GM18511 (cell line): ENCODE measurements around the gene LGALS13.

Experiments
- ATAC-seq: cut with Tn5 transposase; IDR thresholded peaks from one replicate; pipeline ENCODE4 v1.9.1; 2021; ENCODE audit warnings: mild to moderate bottlenecking, moderate library complexity; ENCODE audit not compliant: unreplicated experiment

LGALS13 gene, protein sequence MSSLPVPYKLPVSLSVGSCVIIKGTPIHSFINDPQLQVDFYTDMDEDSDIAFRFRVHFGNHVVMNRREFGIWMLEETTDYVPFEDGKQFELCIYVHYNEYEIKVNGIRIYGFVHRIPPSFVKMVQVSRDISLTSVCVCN

GRCh38 chr19:39602224-39602623, at the start of gene LGALS13:
Gene LGALS13 (plus strand): TSS chr19:39602524. CDS start chr19:39602569, 45 bp downstream.
- no peak for ATAC-seq

DNA sequence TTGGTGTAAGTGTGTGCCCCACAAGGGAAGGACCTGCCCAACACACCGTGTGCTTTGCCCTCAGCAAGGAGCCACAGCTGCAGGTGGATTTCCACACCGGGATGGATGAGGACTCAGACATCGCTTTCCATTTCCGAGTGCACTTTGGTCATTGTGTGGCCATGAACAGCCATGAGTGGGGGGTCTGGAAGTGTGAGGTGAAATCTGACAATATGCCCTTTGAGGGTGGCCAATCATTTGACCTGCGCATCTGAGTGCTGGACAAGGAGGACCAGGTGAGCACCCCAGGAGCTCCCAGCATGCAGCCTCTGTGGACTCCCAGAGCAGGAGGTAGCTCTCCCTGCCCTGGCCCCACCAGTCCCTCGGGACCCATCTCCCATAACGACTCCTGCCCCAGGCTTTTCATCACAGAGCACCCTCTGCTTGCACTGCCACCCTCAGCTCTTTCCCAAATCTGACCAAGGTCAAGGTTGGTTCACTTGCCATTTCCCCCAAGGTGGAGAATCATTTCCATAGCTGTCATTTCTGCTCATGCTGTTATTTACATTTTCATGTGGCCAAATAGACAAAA, 49.2 kb upstream of the LGALS13 start:
- ATAC-seq, result no peak

DNA sequence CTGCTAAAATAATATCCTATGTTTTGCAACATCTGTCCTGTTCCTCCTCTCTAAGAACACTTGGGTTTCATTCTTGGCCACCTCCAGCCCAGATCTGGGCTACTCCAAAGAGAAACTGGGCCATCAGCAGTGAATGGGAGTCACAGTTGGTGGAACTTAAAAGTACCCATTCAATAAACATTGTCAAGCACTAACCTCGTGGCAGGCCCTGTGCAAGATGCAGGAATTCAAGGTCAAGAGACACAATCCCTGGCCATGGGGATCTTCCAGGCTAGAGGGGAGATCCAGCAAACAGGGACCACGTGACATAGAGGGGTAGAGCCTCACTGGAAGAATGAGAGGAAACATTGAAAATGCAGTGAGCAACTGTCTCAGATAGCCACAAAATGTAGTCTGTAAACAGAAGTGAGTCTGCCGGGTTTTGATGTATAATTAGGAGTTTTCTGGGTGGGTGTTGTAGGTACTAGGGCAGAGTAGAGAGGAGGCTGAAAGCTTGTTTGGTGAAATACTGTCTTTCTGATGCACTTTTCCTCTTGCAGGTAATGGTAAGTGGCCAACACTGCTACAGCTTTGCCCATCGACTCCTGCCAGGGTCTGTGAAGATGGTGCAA, 47.5 kb upstream of the LGALS13 start:
- no peak for ATAC-seq

- no peak for ATAC-seq
Measured at GRCh38 chr19:39555883-39556282, 46.4 kb upstream of the LGALS13 start.

GRCh38 chr19:39557811-39558623, 44.3 kb upstream of the LGALS13 start:
- peak; percentile 57 for ATAC-seq

- ATAC-seq, result no peak
Measured at GRCh38 chr19:39558624-39559117, 43.7 kb upstream of the LGALS13 start.

DNA sequence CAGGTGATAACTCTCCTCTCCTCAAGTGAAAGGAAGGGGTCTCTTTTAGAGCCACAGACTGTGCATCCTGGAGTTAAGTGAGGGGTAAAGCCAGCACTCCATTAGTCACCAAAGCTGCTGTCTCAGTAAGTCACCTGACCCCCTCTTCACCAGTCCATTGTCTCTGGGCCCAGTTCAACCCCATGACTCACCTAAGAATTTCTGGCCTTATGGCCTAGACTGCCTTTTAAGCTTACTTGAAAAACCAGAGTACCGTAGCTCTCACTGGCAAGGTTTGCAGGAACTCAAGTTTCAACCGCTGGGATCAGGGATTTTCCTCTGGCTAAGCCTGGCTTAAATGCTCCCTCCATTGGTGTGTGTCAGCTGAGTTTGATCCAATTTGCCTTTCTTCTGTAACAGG, 38.9 kb upstream of the LGALS13 start:
- no peak for ATAC-seq

- no peak for ATAC-seq
Measured at GRCh38 chr19:39566064-39566463, 36.3 kb upstream of the LGALS13 start.

- ATAC-seq, result no peak
Measured at GRCh38 chr19:39568604-39569003, 33.7 kb upstream of the LGALS13 start.

GRCh38 chr19:39582442-39582841, 19.9 kb upstream of the LGALS13 start:
- no peak for ATAC-seq

GRCh38 chr19:39582891-39583625, 19.3 kb upstream of the LGALS13 start:
- no peak for ATAC-seq

GRCh38 chr19:39587496-39587895, 14.8 kb upstream of the LGALS13 start:
- ATAC-seq, result no peak

DNA sequence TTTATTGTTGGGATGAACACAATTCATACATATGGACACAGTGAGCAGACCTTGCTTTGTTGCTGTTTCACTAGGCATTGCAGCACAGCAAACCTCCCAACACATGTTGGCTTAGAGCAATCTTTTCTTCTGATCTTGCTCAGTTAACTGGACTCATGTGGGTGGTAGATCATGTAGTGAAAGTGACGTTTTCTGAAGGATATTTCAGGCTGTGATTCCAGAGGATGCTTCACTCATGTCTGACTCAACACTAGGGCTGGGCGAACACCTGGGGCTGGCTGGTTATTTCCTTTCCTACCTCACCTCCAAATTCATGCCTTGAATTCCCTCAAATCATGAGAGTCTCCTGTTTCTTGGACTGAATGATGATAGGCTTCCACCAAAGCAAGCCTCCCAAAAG, 14.3 kb upstream of the LGALS13 start:
- ATAC-seq, result no peak

DNA sequence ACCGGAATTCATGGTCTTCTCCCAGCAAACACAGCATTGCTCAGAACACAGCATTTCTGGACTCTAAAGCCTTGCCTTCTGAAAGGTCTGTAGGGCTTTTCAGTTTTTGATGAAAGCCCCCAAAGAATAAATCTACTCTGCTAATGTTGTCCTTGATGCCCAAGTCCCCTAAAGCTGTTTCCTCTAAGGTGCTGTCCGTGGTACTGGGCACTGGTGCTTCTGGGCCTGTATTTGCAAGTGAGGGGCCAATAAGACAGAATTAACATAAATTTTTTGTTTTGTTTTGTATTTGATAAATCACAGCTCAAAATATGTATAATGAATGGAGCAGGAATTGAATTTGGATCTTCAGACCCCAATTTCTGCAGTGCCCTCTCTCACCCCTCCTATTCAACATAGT, 12.1 kb upstream of the LGALS13 start:
- ATAC-seq, result no peak

DNA sequence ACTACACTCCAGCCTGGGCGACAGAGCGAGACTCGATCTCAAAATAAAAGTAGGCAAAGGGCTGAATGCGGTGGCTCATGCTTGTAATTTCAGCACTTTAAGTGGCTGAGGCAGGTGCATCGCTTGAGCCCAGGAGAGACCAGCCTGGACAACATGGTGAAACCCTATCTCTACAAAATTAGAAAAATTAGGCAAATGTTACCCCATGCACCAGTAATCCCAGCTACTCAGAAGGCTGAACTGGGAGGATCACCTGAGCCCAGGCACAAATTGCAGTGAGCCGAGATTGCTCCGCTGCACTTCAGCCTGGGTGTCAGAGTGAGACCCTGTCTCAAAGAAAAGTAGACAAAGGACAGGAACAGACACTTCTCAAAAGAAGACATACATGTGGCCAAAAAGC, 9.9 kb upstream of the LGALS13 start:
- no peak for ATAC-seq

DNA sequence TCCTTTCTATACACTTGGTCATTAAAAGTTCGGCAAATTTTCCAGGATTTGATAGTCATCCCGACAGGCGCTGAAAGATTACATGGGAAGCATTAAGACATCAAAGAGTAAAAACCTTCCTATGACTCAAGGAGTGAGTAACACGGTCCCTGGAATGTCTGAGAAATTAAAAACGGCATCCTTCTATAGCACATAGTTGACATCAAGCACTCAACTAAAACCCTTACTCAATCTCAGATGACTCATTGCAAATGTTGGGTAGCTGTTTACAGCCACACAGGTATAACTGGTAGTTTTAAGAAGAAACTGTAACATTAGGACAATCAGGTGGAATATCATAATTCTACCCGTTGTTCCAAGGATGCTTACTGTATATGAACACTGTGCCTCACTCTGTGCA, 6.4 kb upstream of the LGALS13 start:
- no peak for ATAC-seq

DNA sequence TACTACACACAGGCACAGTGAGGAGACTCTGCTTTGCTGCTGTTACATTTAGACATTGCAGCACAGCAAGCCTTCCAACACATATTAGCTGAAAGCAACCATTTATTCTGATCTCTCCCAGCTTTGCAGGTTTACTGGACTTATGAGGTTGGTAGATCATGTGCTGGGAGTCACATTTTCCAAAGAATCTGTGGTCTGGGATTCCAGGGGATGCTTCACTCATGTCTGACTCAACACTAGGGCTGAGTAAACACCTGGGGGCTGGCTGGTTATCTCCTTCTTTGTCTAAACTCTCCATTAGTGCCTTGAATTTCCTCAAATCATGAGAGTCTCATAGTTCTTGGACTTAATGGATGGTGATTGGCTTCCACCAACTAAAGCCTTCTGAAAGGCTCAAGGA, 5.4 kb upstream of the LGALS13 start:
- no peak for ATAC-seq

DNA sequence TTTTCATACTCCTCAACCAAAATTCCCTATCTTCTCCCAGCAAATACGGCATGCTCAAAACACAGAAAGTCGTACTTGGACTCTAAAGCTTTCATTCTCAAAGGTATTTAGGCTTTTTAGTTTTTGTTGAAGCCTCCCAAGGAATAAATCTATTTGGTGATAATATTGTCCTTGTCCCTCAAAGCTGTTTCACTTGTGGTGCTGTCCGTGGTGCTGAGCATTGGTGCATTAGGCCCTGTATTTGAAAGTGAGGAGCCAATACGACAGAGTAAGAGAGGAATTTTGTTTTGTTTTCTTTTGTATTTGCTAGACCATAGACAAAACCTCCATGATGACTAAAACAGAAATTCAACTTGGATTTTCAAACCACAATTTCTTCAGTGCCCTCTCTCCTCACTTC, 3.2 kb upstream of the LGALS13 start:
- ATAC-seq, result no peak

GRCh38 chr19:39603825-39604224, 1.5 kb downstream of the LGALS13 start:
- ATAC-seq, result no peak

DNA sequence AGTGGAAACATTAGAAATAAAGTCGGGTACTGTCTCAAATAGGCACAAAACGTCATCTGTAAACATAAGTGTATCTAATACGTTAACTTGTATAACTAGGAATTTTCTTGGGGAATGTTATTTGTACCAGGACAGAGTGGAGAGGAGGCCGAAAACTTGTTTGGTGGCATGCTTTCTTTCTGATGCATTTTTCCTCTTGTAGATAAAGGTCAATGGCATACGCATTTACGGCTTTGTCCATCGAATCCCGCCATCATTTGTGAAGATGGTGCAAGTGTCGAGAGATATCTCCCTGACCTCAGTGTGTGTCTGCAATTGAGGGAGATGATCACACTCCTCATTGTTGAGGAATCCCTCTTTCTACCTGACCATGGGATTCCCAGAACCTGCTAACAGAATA, 4.7 kb downstream of the LGALS13 start:
- no peak for ATAC-seq

DNA sequence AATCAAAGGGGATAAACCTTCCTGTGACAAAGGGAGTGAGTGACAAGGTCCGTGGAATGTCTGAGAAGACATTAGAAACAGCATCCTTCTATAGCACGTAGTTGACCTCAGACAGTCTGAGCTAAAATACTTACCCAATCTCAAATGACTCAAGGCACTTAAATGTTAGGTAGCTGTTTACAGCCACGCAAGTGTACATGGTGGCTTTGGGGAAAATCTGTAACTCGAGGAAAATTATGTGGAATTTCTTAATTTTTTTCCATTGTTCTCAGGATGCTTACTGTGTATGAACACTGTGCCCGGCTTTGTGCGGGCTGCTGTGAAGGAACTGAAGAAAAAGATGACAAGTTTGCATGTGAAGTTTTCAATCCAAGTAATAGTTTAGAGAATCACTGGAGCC, 5.2 kb downstream of the LGALS13 start:
- ATAC-seq, result no peak
